H4 (cell line): ENCODE measurements around the gene MAGI2. TPM values are rescaled to one million over a fixed set of nuclear protein-coding genes. Genes with fewer than 3 reads are reported as not detected.
"Not testable (repeated sequence)": the region's sequence is repeated elsewhere in the genome, so short reads cannot be mapped to it uniquely, and the experiment has no call there.

ENCODE experiments used
- DNase-seq: peaks from one replicate; pipeline ENCODE4 v3.0.0-alpha.2; 2015; ENCODE audit warnings: low spot score
- total RNA-seq: library from RNA; depleted of rRNA; stranded (reverse); fragments of >200 nt; shearing (Covaris generic); gene quantifications from 2 replicates; pipeline ENCODE4 v1.2.3, GENCODE V29; 2014

Gene MAGI2
- total RNA-seq, 1 experiment from 2014 or later: 1.8 TPM

DNA sequence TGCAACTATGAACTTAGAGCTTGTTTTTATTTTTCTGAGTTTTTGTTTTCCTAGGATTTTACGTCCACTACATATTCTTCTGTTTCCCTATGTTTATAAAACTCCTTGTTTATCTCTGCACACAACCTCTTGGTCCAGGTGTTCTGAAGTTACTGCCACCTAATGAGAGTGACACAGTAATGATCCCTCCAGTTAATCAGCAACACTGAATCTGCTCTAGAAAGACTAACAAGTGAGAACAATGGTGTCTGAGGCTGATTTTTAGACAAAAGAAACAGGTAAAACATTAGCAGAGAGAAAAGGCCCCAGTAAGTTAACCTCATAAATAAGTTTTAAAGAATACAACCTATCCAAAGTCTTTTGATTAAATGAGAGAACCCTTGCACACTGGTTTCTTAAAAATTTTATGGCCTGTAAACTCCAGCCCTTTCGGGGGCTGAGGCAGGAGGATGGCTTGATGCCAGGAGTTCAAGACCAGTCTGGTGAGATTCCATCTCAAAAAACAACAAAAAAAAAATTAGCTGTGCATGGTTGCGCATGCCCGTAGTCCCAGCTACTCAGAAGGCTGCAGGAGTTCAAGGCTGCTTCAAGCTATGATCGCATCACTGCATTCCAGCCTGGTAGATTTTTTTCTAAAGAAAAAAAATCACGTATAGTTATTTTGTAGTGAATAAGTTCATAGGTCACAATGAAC is 397.6 kb downstream of the MAGI2 start:
- DNase-seq: no peak

DNA sequence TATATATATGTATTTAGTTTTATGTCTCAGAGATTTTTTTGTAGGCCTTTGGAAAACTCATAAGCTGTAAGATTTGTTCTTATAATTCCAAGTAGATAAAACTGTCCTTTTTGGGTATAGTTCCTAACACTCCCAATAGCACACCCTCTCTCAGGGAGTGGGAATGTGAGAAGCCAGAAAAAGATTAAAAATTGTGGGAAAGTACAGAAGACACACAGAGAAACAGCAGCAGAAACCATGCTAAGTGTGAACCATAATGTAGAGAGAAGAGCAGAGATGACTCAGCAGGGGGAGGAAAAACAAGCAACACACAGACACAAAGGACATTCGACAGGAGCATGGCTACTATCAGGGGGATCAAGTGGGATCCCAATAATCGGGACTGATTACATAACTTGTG is 401.6 kb downstream of the MAGI2 start:
- no peak for DNase-seq

DNA sequence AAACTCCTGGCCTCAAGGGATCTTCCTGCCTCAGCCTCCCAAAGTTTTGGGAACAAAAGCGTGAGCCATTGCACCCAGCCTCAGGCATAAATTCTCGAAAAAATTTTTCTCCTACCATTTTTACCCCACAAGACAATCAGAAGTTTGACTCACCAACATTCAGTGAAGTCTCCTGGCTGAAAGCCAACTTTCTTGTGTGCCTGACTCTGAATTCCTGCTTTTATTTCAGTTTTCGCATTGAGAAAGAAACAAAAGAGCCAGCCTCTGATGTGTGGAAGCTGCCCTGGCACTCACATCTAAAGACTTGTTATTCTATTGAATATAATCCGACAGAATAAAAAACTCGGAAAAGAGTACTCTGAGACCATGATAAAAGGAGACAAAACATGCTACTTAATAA is 402.9 kb downstream of the MAGI2 start:
- DNase-seq: peak; percentile 36

DNA sequence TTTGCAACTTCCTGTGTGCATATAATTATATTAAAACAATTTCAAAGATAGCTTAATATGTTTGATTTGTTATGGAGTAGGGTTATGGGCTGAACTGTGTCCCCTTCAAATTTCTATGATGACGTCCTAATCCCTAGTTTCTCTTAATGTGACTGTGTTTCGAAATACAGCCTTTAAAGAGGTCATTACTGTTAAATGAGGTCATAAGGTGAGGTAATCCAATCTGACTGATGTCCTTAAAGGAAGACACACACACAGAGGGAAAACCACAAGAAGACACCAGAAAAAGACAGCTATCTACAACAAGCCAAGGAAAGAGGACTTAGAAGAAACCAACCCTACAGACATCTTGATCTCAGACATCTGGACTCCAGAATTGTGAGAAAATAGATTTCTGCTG is 407.4 kb downstream of the MAGI2 start:
- DNase-seq: no peak

DNA sequence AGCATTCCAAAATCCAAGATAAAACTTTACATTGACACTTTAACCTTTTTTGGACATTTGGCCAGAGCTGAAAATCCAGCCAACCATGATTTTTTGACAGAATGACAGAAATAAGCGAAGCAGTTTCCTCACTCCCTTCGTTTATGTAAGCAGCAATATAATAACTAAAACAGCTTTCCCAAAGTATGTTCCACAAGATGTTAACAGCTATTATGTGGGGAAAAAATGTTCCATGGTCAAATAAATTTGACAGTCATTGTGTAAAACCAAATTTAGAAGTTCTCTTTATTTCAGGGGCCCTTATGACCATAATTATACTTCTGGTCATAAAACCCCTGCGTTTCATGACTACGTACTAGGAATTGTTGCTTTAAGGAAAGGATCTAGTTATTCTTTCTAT is 416.5 kb downstream of the MAGI2 start:
- no peak for DNase-seq

DNA sequence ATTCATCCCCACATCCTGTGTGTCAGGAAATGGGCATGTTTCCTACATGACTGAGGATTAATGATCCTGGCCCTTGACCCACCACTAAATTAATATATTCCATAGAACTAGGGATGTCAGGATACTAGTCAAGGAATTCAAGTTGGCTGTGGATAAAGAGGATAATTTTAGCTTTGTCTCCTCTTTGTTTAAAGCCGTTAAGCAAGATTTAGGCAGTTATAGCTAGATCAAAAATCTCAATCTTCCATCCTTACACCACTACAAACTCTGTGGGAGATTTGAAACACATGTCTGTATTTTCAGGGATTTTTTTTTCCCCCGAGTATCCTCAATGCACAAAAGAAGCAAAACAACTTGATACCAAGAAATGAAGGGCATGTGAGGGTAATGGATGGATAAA is 417.1 kb downstream of the MAGI2 start:
- no peak for DNase-seq

DNA sequence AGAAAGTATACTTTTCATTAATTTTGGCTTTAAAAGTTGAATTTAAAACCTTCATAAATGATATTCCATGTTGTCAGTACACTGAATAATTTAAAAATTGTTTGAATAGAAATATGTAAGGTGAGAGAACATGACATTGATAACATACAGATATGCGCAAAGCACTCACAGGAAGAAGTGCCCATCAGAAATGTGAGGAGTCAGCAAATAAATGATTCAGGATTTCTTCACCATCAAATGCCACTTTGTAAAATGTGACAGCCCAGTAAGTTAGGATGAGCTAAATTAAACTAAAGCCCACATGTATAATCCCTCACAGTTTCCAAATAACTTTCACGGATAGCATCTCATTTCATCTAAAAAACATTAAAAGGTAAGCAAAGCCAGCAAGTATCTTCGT is 417.6 kb downstream of the MAGI2 start:
- no peak for DNase-seq

DNA sequence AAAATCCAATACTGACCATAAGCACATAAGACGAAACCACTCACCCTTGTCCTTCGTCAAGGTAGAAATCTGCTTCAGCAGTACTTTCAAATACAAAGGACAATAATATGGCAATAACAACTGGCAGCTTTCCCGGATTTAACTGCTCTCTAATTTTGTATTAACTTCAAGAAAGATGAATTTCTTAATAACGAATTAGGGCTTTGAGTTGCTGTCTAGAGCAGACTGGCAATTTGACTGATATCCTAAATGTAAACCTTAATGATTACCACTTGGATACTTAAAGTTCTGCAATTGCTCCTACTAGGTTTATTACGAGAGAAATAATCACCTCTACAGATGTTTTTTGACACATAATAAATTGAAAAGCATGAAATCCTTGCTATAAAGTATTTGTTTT is 418.7 kb downstream of the MAGI2 start:
- no peak for DNase-seq

DNA sequence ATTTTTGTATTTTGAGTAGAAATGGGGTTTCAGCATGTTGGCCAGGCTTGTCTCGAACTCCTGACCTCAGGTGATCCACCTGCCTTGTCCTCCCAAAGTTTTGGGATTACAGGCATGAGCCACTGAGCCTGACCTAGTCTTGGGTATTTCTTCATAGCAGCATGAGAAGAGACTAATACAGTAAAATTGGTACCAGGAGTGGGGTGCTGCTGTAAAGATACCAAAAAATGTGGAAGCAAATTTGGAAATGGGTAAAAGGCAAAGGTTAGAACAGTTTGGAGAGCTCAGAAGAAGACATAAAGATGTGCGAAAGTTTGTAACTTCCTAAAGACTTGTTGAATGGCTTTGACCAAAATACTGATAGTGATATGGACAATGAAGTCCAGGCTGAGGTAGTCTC is 433.8 kb downstream of the MAGI2 start:
- DNase-seq: not testable (repeated sequence)

DNA sequence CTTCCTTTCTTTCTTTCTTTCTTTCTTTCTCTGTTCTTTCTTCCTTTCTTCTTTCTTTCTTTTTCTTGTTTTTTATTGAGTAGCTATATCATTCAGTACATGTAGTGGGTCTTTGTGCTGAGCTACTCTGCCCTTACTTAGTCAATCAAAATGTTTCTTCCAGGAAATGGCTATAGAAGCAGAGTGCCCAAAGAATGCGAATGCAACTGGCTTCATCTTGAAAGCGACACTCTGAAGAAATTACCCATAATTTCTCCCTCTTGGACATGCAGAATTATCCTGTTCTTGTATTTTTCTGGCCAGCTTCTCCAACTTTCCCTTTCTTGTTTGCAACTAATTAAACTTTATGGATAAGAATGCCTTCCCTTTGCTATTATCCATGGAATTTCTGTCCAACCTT is 441.5 kb downstream of the MAGI2 start:
- DNase-seq: no peak

DNA sequence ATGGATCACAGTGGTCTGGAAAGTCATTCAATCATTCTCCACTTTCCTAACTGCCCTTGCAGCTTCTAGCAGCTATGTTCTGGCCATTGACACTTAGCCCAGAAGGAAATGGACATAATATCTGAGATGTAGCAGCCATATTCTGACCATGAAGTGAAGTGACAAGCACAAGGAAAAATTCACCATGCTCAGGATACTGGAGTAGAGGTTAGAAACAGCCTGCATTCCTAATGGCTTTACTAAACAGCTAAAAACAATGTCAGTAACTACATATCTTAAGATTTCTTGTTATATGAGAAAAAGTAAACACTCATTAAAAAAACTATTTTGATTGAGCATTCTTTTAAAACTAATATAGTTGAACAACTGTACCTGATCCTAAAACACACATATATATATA is 443.8 kb downstream of the MAGI2 start:
- no peak for DNase-seq

DNA sequence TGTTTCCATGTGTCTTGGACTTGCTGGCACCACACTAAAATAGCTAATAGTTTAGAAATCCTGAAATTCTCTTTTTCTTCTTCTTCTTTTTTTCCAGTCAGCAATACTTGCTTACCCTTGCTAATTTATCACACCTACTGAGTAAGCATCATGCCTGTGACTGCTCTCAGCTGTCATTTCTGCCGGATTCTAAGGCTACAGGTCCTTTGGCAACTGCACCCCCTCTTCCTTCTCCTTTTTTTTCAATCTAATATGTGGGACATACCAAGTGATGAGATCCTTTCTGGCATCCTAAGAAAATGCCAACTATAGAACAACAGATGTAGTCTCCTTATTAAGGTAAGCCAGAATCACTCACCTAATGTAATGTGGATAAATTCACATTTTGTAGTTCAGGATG is 444.7 kb downstream of the MAGI2 start:
- no peak for DNase-seq

DNA sequence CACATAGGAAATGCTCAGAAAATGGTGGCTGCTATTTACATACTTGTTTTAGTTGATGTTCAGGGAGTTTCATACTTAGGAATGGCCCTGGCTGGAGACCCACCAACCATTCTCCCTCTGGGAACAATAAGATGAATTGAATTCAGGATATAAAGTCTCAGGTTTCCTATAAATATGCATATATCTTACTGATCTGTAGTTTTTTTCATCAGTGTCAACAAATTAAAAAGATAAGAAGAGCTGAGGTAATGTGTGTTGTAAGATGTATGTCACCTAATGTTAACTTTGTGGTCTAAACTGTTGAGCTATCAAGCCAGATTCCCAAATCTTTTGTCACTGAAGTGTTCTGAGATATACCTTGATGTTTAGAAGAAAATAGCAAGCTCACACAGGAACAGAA is 457.5 kb downstream of the MAGI2 start:
- DNase-seq: no peak

DNA sequence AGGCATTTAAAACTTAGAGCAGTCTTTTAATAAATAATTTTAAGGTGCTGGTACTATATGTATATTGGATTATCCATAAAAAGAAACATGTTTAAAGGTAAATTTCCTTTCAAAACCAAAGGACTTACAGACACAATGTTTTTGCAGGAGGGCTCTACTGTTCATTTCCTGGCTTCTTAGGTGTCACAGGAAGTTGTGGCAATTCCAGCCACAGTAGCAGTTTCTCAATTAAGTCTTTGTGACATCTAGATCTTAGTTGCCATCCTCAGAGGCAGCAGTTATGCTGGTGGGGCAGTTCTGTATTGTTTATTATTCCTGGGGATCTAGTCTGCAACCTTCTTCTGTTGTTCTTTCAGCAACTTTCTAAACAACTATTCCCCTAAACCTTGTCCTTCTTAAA is 460.1 kb downstream of the MAGI2 start:
- no peak for DNase-seq

DNA sequence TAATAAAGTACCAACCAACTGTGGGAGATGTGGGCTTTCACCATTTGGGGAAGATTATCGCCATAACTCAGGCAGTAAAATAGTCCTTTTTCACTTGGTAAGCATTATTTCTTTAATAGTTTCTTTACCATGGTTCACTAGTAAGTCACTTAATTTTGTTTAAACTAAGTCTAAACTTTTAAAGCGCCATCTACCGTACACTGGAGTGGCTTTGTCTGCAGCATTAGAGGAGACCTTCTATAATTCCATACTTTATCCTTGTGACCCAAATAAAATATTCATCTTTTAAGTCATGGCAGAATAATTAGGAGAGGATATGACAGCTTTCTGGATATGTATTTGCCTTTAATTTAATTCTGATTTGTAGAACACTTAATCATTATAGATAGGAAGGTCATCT is 468.0 kb downstream of the MAGI2 start:
- no peak for DNase-seq

DNA sequence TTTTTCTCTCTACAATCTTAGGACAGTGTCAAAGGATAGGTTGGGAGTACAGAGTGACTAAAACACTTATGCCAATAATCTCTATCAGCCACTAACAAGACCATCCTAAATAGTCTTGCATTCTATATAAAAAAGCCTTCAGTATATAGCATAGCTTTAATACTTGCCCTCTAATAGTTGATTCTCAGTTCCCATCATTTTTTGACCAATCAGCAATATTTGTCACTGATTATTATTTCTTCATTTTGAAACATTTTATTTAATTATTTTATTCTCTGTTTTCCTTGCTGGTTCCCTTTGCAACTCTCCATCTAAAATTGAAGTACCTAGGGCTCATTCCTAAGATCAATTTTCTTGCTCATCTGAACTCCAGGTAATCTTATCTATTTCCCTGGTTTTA is 470.0 kb downstream of the MAGI2 start:
- DNase-seq: no peak

DNA sequence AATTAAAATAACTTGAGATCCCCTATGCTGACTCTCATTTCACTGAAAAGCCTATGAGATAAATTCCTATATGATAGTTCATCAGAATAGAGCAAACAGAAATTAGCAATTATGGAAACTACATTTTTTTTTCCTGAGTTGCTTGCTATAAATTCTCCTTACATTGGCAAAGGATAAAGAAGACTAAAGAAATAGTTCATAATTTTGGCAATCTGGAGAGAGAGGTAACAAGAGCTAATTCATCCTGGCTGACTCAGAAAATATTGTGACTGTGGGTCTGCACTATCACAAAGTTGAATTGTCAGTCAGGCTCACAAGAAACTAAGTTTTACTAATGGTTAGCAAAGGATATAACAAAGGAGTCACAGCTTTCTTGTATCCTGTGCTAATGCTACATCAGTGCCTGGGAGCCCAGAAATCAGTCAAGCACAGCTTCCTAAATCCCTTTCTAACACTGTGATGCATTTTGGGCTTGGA is 483.0 kb downstream of the MAGI2 start:
- DNase-seq: no peak

DNA sequence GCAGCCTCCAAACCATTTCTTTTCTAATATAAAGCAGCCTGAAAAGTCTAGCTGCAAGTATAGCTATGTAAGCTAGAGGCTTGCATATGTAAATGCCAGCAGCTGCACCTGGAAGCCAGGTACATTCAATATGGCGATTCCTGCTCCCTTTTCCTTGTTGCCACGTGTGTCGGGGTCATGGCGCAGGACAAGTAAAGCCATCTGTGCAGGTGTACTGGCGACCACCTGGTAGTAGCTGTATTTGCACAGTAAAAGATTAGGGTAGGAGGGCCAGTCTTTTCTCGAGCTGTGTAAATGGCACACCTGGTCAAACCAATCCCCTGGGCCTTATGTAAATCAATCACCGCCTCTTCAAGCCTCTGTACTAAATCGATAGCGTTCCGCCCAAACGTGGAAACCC is 484.5 kb downstream of the MAGI2 start:
- DNase-seq: no peak

DNA sequence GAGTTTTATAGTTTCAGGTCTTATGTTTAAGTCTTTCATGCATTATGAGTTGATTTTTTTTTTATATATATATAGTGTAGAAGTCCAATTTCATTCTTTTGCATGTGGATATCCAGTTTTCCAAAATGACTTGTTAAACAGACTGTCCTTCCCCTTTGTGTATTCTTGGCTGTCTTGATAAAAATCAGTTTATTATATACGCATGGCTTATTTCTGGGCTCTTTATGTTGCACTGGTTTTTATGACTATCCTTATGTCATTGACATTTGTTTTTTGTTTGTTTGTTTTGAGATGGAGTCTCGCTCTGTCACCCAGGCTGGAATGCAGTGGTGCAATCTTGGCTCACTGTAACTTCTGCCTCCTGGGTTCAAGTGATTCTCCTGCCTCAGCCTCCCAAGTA is 485.9 kb downstream of the MAGI2 start:
- DNase-seq: not testable (repeated sequence)

DNA sequence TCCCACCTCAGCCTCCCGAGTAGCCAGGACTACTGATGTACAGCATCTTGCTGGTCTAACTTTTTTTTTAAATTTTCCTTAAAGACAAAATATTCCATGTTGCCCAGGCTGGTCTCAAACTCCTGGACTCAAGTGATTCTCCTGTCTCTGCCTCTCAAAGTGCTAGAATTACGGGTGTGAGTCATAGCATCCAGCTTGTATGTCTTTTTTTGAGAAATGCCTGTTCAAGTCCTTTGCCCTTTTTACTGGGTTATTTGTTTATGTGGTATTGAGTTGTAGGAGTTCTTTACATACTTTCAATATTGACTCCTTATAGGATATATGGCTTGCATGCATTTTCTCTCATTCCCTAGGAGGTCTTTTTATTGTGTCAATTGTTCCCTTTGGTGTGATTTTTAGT is 486.4 kb downstream of the MAGI2 start:
- DNase-seq: peak; percentile 13

DNA sequence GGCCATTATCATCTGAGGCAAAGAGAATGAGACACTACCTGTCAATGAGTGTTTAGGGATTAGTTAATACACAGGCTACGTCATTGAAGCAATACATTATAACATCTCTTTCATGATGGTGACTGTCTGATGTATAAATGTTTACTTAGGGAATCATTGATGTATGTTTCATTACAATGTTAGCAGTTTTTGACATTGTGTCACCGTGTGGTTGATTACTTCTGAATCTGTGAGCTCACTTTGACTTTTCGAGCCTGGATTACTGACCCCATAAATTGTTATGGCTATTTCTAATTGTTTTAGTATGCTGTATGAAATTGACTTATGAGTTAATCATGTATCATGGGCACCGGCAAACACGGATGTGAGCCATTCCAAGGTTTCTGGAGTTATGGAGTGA is 494.0 kb downstream of the MAGI2 start:
- no peak for DNase-seq

DNA sequence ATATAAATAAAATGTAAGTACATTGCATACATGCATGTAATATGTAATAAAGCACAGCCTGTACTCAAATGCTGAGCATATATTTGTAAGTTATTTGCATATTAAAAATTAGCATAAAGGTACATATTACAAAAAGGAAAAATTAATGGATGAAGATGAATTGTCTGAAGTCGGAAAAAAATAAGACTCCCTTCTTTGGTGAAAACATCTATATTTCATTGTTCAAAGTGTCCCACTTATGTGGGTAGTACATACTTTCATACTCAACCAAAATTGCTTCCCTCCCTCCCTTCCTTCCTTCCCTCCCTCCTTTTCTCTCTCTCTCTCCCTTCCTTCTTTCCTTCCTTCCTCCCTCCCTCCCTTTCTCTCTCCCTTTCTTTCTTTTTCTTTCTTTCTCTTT is 498.1 kb downstream of the MAGI2 start:
- DNase-seq: no peak

DNA sequence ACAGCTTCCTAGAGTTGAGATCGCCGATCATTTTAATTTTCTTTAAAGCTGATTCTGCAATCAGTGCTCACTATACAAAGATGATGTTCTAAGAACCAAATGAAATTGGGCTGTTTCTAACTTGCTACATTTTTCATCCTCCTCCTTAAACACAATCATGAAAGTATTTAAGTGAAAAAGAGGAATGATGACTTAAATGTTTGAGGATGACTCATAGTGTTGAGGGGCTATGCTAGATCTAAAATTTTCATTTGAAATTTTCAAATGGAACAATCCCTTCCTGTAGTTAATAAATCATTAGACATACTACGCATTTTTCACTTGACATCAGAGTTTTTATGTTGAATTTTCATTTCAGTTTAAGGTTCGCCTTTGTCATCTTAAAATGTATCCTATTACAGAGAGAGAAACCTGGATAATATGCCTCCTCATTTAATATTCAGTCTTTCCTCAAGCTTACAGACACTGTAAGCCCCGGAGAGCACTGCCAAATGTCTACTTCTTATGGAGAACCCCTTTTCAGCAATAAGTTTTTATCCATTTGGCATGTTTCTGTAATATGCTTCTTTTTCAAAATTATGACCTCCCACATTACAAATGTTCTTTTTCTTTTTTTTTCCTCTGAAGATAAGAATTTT is 499.6 kb downstream of the MAGI2 start:
- no peak for DNase-seq

DNA sequence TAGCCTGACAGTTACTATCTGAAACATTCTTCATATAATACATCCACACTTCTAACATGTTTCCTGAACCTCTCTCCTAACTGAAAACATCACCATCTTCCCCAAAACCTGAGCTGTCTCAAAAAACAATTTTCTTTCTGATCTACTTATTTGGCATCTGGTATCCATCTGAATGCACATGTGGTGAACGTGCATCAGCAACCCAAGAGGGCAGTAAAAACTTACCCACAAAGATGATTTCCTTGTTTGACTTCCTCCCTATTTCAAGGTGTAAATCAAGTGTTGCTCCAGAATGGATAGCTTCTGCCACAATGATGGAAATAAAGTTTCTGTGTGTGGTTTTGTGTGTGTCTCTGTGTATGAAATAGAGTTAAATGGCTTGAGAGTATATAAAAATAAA is 500.4 kb downstream of the MAGI2 start:
- DNase-seq: no peak
